Measurements from ENCODE around the gene ACSL6. TPM values are rescaled to one million over a fixed set of nuclear protein-coding genes. Genes with fewer than 3 reads are reported as not detected.

The ACSL6 gene
- total RNA-seq, 1 donor from 2014 or later, result 0.97 TPM

DNA sequence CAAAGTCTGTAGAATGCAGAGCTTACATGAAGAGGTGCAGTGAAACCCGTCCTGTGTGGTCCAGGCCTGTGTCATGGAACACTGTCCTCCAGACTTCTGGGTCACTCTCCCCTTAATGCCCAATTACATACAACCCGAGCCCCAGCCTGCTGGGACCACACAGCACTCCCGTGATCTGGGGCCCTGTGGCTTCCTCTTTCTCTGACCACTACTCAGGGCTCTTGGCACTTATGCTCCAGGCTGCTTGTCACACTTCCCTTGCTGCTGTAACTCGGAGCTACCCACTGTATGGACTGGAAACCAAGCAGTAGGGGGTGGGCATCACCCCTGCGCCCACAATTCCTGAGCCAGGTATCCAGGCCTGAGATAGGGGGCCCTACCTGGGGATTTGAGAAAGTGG is 38.7 kb upstream of the ACSL6 start:
- TF ChIP-seq CTCF (conservative IDR thresholded peaks at IDR 0.05), result no peak
- Mint-ChIP-seq H3K27ac (no peak overlapping the region), H3K36me3 (no peaks in the 10 kb centered on the region), H3K9me3 (no peaks in the 10 kb centered on the region), H3K4me1 (ENCODE audit: unreplicated experiment) (no peaks in the 10 kb centered on the region), H3K4me3 (no peak overlapping the region), H3K27me3 (peaks cover 6% of the 10 kb centered on the region)
- peak; percentile 40 for DNase-seq (ENCODE audit: extremely low spot score, unreplicated experiment)

GRCh38 chr5:132049559-132049958 is 38.1 kb upstream of the ACSL6 start:
- Mint-ChIP-seq H3K9me3 (no peaks in the 10 kb centered on the region), H3K4me1 (ENCODE audit: unreplicated experiment) (no peaks in the 10 kb centered on the region), H3K27ac (no peak overlapping the region), H3K36me3 (no peaks in the 10 kb centered on the region), H3K27me3 (peaks cover 6% of the 10 kb centered on the region), H3K4me3 (no peak overlapping the region)
- no peak for TF ChIP-seq CTCF (conservative IDR thresholded peaks at IDR 0.05)
- DNase-seq (ENCODE audit: extremely low spot score, unreplicated experiment), result no peak

GRCh38 chr5:132049093-132049492 is 37.6 kb upstream of the ACSL6 start:
- no peak overlapping the region for H3K27ac Mint-ChIP-seq
- H3K4me1 Mint-ChIP-seq (ENCODE audit: unreplicated experiment), result no peaks in the 10 kb centered on the region
- H3K36me3 Mint-ChIP-seq, result no peaks in the 10 kb centered on the region
- no peak for TF ChIP-seq CTCF (conservative IDR thresholded peaks at IDR 0.05)
- no peaks in the 10 kb centered on the region for H3K9me3 Mint-ChIP-seq
- H3K4me3 Mint-ChIP-seq, result no peak overlapping the region
- H3K27me3 Mint-ChIP-seq, result peaks cover 6% of the 10 kb centered on the region
- peak; percentile 36 for DNase-seq (ENCODE audit: extremely low spot score, unreplicated experiment)

GRCh38 chr5:132046880-132047299 is 35.4 kb upstream of the ACSL6 start:
- no peak overlapping the region for H3K4me3 Mint-ChIP-seq
- H3K27me3 Mint-ChIP-seq, result peaks cover 8% of the 10 kb centered on the region
- H3K4me1 Mint-ChIP-seq (ENCODE audit: unreplicated experiment), result no peaks in the 10 kb centered on the region
- TF ChIP-seq CTCF (conservative IDR thresholded peaks at IDR 0.05), result no peak
- no peak overlapping the region for H3K27ac Mint-ChIP-seq
- H3K36me3 Mint-ChIP-seq, result no peaks in the 10 kb centered on the region
- no peaks in the 10 kb centered on the region for H3K9me3 Mint-ChIP-seq
- peak; percentile 29 for DNase-seq (ENCODE audit: extremely low spot score, unreplicated experiment)

GRCh38 chr5:132044207-132044606 is 32.7 kb upstream of the ACSL6 start:
- Mint-ChIP-seq H3K36me3 (no peaks in the 10 kb centered on the region), H3K4me1 (ENCODE audit: unreplicated experiment) (no peaks in the 10 kb centered on the region), H3K4me3 (no peak overlapping the region), H3K9me3 (no peaks in the 10 kb centered on the region), H3K27me3 (peaks cover 28% of the 10 kb centered on the region), H3K27ac (no peak overlapping the region)
- peak; percentile 47 for DNase-seq (ENCODE audit: extremely low spot score, unreplicated experiment)
- TF ChIP-seq CTCF (conservative IDR thresholded peaks at IDR 0.05), result no peak

DNA sequence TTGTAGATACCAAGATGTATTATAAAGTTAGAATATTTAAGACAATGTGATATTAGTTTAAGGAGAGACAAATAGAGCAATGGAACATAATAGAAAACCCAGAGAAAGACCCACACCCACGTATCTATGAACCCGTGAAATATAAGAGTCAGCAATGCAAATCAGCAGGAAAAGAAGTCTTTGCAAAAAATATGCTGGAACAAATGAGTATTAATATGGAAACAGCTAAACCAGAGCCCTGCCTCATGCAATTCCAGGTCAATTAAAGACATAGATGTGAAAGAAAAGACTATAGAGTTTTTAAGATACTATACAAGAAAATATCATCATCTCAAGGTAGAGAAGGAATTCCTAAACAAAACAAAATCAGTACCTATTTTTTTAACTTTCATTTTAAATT is 25.9 kb upstream of the ACSL6 start:
- H3K9me3 Mint-ChIP-seq, result no peaks in the 10 kb centered on the region
- H3K4me3 Mint-ChIP-seq, result no peak overlapping the region
- no peaks in the 10 kb centered on the region for H3K36me3 Mint-ChIP-seq
- no peaks in the 10 kb centered on the region for H3K4me1 Mint-ChIP-seq (ENCODE audit: unreplicated experiment)
- TF ChIP-seq CTCF (conservative IDR thresholded peaks at IDR 0.05), result no peak
- peaks cover 52% of the 10 kb centered on the region for H3K27me3 Mint-ChIP-seq
- H3K27ac Mint-ChIP-seq, result no peak overlapping the region
- no peak for DNase-seq (ENCODE audit: extremely low spot score, unreplicated experiment)

Data from type B pancreatic cell (in vitro differentiated cells).